ENCODE measurements around the gene KMO. TPM values are rescaled to one million over a fixed set of nuclear protein-coding genes. Genes with fewer than 3 reads are reported as not detected.

KMO gene
- total RNA-seq, 2 donors from 2014 or later, result not detected

DNA sequence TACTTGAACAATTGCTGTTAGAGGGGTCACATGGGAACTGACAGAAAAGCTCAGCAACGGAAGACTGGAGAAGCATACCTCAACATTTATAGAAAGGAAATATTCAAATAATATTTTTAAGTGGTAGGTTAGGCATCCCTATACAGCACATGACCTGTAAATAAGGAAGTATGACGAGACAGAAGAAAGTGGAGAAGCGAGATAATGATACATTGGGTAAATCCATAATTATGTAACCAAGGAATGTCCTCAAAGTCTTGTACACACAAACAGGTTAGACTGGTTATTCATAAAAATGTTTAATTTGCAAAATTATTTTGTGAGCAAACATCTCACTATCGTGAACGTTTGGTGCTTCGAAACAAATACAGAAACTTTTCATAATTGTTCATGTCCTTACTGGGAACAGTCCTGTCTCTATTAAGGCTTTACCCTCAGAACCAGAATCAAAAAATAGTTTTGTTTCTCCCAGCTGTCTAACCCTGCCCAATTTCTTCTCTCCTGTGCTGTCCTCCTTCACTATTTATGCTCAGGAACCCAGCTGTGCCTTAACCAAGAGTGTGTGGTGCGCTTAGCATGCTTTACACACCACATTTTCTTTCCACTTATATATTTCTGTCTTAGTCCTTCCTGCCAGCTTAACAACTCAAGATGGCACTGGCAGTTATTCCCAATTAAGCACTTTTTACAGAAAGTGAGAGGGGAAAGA, 10.2 kb downstream of the KMO start:
- no peaks in the 10 kb centered on the region for H3K9me3 Mint-ChIP-seq
- DNase-seq, result no peak
- Histone ChIP-seq H3K4me3 (ENCODE audit: low read length) (no peak overlapping the region), H3K9ac (ENCODE audit: extremely low read depth, low read length, poor library complexity, severe bottlenecking) (no peak overlapping the region), H3K9me3 (ENCODE audit: control insufficient read depth, low read length) (no peaks in the 10 kb centered on the region), H3K27ac (ENCODE audit: low read depth, low read length) (no peak overlapping the region), H3K36me3 (ENCODE audit: control insufficient read depth, insufficient read depth, low read length) (no peaks in the 10 kb centered on the region), H3K27me3 (ENCODE audit: control insufficient read depth, insufficient read depth, low read length, poor library complexity, severe bottlenecking) (no peaks in the 10 kb centered on the region), H3K4me1 (ENCODE audit: control insufficient read depth, insufficient read depth, low read length) (peaks cover 4% of the 10 kb centered on the region)
- no peaks in the 10 kb centered on the region for H3K4me1 Mint-ChIP-seq
- no peaks in the 10 kb centered on the region for H3K27me3 Mint-ChIP-seq (ENCODE audit: insufficient read depth)
- TF ChIP-seq, protein P1, sequence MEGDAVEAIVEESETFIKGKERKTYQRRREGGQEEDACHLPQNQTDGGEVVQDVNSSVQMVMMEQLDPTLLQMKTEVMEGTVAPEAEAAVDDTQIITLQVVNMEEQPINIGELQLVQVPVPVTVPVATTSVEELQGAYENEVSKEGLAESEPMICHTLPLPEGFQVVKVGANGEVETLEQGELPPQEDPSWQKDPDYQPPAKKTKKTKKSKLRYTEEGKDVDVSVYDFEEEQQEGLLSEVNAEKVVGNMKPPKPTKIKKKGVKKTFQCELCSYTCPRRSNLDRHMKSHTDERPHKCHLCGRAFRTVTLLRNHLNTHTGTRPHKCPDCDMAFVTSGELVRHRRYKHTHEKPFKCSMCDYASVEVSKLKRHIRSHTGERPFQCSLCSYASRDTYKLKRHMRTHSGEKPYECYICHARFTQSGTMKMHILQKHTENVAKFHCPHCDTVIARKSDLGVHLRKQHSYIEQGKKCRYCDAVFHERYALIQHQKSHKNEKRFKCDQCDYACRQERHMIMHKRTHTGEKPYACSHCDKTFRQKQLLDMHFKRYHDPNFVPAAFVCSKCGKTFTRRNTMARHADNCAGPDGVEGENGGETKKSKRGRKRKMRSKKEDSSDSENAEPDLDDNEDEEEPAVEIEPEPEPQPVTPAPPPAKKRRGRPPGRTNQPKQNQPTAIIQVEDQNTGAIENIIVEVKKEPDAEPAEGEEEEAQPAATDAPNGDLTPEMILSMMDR (conservative IDR thresholded peaks at IDR 0.05), result no peak
- no peaks in the 10 kb centered on the region for H3K36me3 Mint-ChIP-seq (ENCODE audit: low read depth)
- H3K4me3 Mint-ChIP-seq, result no peak overlapping the region
- WGBS, 2 experiments (ENCODE audit: insufficient coverage in 1 of 2, insufficient read length in 1 of 2), result 96 to 98% methylated on average over 5 to 6 of the region's 7 CpGs
- H3K27ac Mint-ChIP-seq, result no peak overlapping the region

DNA sequence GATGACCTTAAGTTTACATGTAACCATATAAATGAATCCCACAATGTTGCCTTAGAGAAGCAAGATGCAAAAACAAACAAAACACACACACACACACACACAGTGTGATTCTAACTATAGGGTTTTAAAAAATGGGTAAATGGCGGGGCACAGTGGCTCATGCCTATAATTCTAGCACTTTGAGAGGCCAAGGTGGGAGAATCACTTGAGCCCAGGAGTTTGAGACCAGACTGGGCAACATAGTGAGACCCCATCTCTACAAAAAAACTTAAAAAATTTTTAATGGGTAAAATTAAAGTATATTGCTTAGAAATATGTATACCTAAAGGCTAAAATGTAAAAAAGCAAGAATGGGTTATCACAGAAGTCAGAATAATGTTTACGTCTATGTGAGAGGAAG, 15.8 kb downstream of the KMO start:
- peaks cover 10% of the 10 kb centered on the region for H3K4me1 Mint-ChIP-seq
- H3K9me3 Mint-ChIP-seq, result no peaks in the 10 kb centered on the region
- TF ChIP-seq, protein P1 (conservative IDR thresholded peaks at IDR 0.05), result no peak
- Histone ChIP-seq H3K9me3 (ENCODE audit: control insufficient read depth, low read length) (no peaks in the 10 kb centered on the region), H3K9ac (ENCODE audit: extremely low read depth, low read length, poor library complexity, severe bottlenecking) (no peak overlapping the region), H3K36me3 (ENCODE audit: control insufficient read depth, insufficient read depth, low read length) (no peaks in the 10 kb centered on the region), H3K27me3 (ENCODE audit: control insufficient read depth, insufficient read depth, low read length, poor library complexity, severe bottlenecking) (no peaks in the 10 kb centered on the region), H3K27ac (ENCODE audit: low read depth, low read length) (no peak overlapping the region), H3K4me1 (ENCODE audit: control insufficient read depth, insufficient read depth, low read length) (peaks cover 4% of the 10 kb centered on the region), H3K4me3 (ENCODE audit: low read length) (no peak overlapping the region)
- H3K4me3 Mint-ChIP-seq, result no peak overlapping the region
- DNase-seq, result no peak
- no peaks in the 10 kb centered on the region for H3K27me3 Mint-ChIP-seq (ENCODE audit: insufficient read depth)
- no peaks in the 10 kb centered on the region for H3K36me3 Mint-ChIP-seq (ENCODE audit: low read depth)
- WGBS, 2 experiments (ENCODE audit: insufficient coverage in 1 of 2, insufficient read length in 1 of 2), result 75 to 85% methylated on average over 1 to 2 of the region's 2 CpGs
- no peak overlapping the region for H3K27ac Mint-ChIP-seq

DNA sequence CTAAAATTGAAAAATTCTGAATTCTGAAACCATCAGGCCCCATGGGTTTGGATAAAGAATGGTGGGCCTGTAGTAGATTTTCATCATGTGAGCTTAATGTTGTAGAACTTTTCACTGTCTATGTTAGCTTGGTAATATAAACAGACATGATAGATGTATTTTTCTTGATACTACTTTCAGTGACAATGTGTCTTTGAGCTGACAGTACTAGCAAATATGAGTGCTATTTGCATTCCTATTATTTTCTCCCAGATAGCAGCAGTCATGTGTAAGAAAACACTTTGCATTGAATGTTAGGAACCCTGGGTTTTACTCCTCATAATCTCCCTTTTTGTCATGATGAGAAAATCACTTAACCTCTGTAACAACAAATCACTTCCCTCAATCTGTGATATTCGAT, 18.1 kb downstream of the KMO start:
- Histone ChIP-seq H3K36me3 (ENCODE audit: control insufficient read depth, insufficient read depth, low read length) (no peaks in the 10 kb centered on the region), H3K9me3 (ENCODE audit: control insufficient read depth, low read length) (no peaks in the 10 kb centered on the region), H3K4me1 (ENCODE audit: control insufficient read depth, insufficient read depth, low read length) (peaks cover 4% of the 10 kb centered on the region), H3K4me3 (ENCODE audit: low read length) (no peak overlapping the region), H3K27me3 (ENCODE audit: control insufficient read depth, insufficient read depth, low read length, poor library complexity, severe bottlenecking) (no peaks in the 10 kb centered on the region), H3K9ac (ENCODE audit: extremely low read depth, low read length, poor library complexity, severe bottlenecking) (no peak overlapping the region), H3K27ac (ENCODE audit: low read depth, low read length) (no peak overlapping the region)
- Mint-ChIP-seq H3K4me1 (peaks cover 10% of the 10 kb centered on the region), H3K4me3 (no peak overlapping the region), H3K36me3 (ENCODE audit: low read depth) (no peaks in the 10 kb centered on the region), H3K9me3 (no peaks in the 10 kb centered on the region), H3K27ac (no peak overlapping the region), H3K27me3 (ENCODE audit: insufficient read depth) (no peaks in the 10 kb centered on the region)
- TF ChIP-seq, protein P1 (conservative IDR thresholded peaks at IDR 0.05), result no peak
- 93% methylated on average over 1 of the region's 1 CpG; no CpG with 5 or more reads in 1 of the 2 experiments for WGBS, 2 experiments (ENCODE audit: insufficient coverage in 1 of 2, insufficient read length in 1 of 2)
- no peak for DNase-seq

All from endodermal cell (in vitro differentiated cells).